DND-41 (cell line): ENCODE results near the gene PTPRG.

Source experiments
- CTCF ChIP-seq: IDR thresholded peaks from 2 replicates; pipeline ENCODE4 v1.5.1; 2012; ENCODE audit warnings: borderline replicate concordance, low read length, moderate library complexity, mild to moderate bottlenecking; ENCODE audit not compliant: poor library complexity, severe bottlenecking; ENCODE audit errors: extremely low read depth
- EZH2 ChIP-seq: IDR thresholded peaks from 3 replicates; pipeline ENCODE4 v1.6.1; 2012; ENCODE audit warnings: borderline replicate concordance, low read depth, mild to moderate bottlenecking, moderate library complexity, low read length, inconsistent platforms; ENCODE audit not compliant: severe bottlenecking

GRCh38 chr3:61788623-61789507, 227.5 kb downstream of the PTPRG start:
- TF ChIP-seq EZH2 (no peak), CTCF (no peak)
